ENCODE data around the gene FKTN. TPM values are rescaled to one million over a fixed set of nuclear protein-coding genes. Genes with fewer than 3 reads are reported as not detected.
"Not testable (repeated sequence)": the region's sequence is repeated elsewhere in the genome, so short reads cannot be mapped to it uniquely, and the experiment has no call there.

Gene FKTN
- total RNA-seq, 1 experiment from 2014 or later: 38.3 TPM

GRCh38 chr9:105515811-105516413 is 42.0 kb upstream of the FKTN start:
- Mint-ChIP-seq H3K27me3 (ENCODE audit: insufficient read depth, unreplicated experiment) (no peaks in the 10 kb centered on the region), H3K4me3 (ENCODE audit: unreplicated experiment) (no peak overlapping the region), H3K4me1 (ENCODE audit: insufficient read depth, unreplicated experiment) (no peaks in the 10 kb centered on the region), H3K36me3 (ENCODE audit: insufficient read depth, unreplicated experiment) (peaks cover 16% of the 10 kb centered on the region), H3K27ac (ENCODE audit: low read depth, unreplicated experiment) (no peak overlapping the region), H3K9me3 (ENCODE audit: unreplicated experiment) (no peaks in the 10 kb centered on the region)
- intact Hi-C loops (cut with micrococcal nuclease): no loop called here
- ChIA-PET CTCF (interaction anchor here (0.6 kb wide), 3 partner anchors 39 to 1481 kb away, joined by 4 to 5 read pairs (median 4); no protein-coding TSS in a partner anchor), POLR2A (no interaction called here)
- DNase-seq (ENCODE audit: unreplicated experiment): no peak
- no peak for TF ChIP-seq CTCF (IDR thresholded peaks at IDR 0.05; ENCODE audit: unreplicated experiment)
- no TSS peak for BruUV-seq (replicated peaks)

GRCh38 chr9:105519710-105520369 is 38.1 kb upstream of the FKTN start:
- not testable (repeated sequence) for H3K27ac Mint-ChIP-seq (ENCODE audit: low read depth, unreplicated experiment); H3K27me3 Mint-ChIP-seq (ENCODE audit: insufficient read depth, unreplicated experiment)

GRCh38 chr9:105520992-105521391 is 36.9 kb upstream of the FKTN start:
- H3K9me3 Mint-ChIP-seq (ENCODE audit: unreplicated experiment); DNase-seq (ENCODE audit: unreplicated experiment); BruUV-seq (replicated peaks); intact Hi-C loops (cut with micrococcal nuclease); H3K27me3 Mint-ChIP-seq (ENCODE audit: insufficient read depth, unreplicated experiment); H3K4me1 Mint-ChIP-seq (ENCODE audit: insufficient read depth, unreplicated experiment); H3K27ac Mint-ChIP-seq (ENCODE audit: low read depth, unreplicated experiment); H3K4me3 Mint-ChIP-seq (ENCODE audit: unreplicated experiment); POLR2A ChIA-PET: not testable (repeated sequence)
- CTCF ChIA-PET: interaction anchor here (0.5 kb wide), 1 partner anchor 9 kb away, joined by 3 read pairs; no protein-coding TSS in a partner anchor
- peaks cover 11% of the 10 kb centered on the region for H3K36me3 Mint-ChIP-seq (ENCODE audit: insufficient read depth, unreplicated experiment)

More at GRCh38 chr9:105519710-105520369, 38.1 kb upstream of the FKTN start:
- H3K9me3 Mint-ChIP-seq (ENCODE audit: unreplicated experiment); intact Hi-C loops (cut with micrococcal nuclease); DNase-seq (ENCODE audit: unreplicated experiment); H3K4me3 Mint-ChIP-seq (ENCODE audit: unreplicated experiment); BruUV-seq (replicated peaks); CTCF ChIA-PET; H3K4me1 Mint-ChIP-seq (ENCODE audit: insufficient read depth, unreplicated experiment): not testable (repeated sequence)
- peaks cover 16% of the 10 kb centered on the region for H3K36me3 Mint-ChIP-seq (ENCODE audit: insufficient read depth, unreplicated experiment)
- POLR2A ChIA-PET: interaction anchor here (0.6 kb wide), 1 partner anchor 1776 kb away, joined by 3 read pairs; no protein-coding TSS in a partner anchor

GRCh38 chr9:105522618-105523385 is 35.1 kb upstream of the FKTN start:
- H3K27ac Mint-ChIP-seq (ENCODE audit: low read depth, unreplicated experiment); POLR2A ChIA-PET; H3K27me3 Mint-ChIP-seq (ENCODE audit: insufficient read depth, unreplicated experiment); H3K9me3 Mint-ChIP-seq (ENCODE audit: unreplicated experiment); H3K4me1 Mint-ChIP-seq (ENCODE audit: insufficient read depth, unreplicated experiment); DNase-seq (ENCODE audit: unreplicated experiment); H3K4me3 Mint-ChIP-seq (ENCODE audit: unreplicated experiment); H3K36me3 Mint-ChIP-seq (ENCODE audit: insufficient read depth, unreplicated experiment); BruUV-seq (replicated peaks); intact Hi-C loops (cut with micrococcal nuclease): not testable (repeated sequence)
- CTCF ChIA-PET: interaction anchor here (0.6 kb wide), 1 partner anchor 21 kb away, joined by 3 read pairs; no protein-coding TSS in a partner anchor

GRCh38 chr9:105531530-105531929 is 26.4 kb upstream of the FKTN start:
- Mint-ChIP-seq H3K9me3 (ENCODE audit: unreplicated experiment) (peaks cover 10% of the 10 kb centered on the region), H3K4me1 (ENCODE audit: insufficient read depth, unreplicated experiment) (no peaks in the 10 kb centered on the region), H3K27me3 (ENCODE audit: insufficient read depth, unreplicated experiment) (no peaks in the 10 kb centered on the region), H3K36me3 (ENCODE audit: insufficient read depth, unreplicated experiment) (peaks cover 22% of the 10 kb centered on the region), H3K4me3 (ENCODE audit: unreplicated experiment) (no peak overlapping the region), H3K27ac (ENCODE audit: low read depth, unreplicated experiment) (no peak overlapping the region)
- ChIA-PET POLR2A (no interaction called here), CTCF (interaction anchor here (1.1 to 1.5 kb wide), 2 partner anchors 28 to 76 kb away, joined by 3 read pairs; no protein-coding TSS in a partner anchor)
- intact Hi-C loops (cut with micrococcal nuclease): no loop called here
- TF ChIP-seq CTCF (IDR thresholded peaks at IDR 0.05; ENCODE audit: unreplicated experiment): no peak
- no peak for DNase-seq (ENCODE audit: unreplicated experiment)
- BruUV-seq (replicated peaks): no TSS peak

All from MCF 10A (cell line).